ENCODE results near the gene TASP1.
"Not testable (repeated sequence)": the region's sequence is repeated elsewhere in the genome, so short reads cannot be mapped to it uniquely, and the experiment has no call there.

The TASP1 gene

DNA sequence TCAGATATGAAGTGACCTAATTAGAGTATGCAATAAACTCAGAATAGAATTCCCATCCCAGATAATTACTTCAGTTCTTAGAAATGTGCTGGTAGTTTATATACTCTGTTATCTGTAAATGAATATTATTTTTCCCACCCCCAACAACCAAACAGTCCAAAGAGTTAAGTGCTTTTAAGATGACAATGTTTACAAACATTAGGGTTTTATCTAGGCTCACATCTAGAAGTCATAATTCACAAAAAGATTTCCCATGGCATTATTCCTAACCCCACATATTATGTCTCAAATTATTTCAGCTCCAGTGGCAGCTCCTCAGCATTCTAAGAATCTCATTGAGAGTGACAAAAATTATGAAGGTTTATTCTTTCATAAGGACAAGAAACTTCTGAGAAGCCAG, 120.9 kb downstream of the TASP1 start:
- H3K4me3 Mint-ChIP-seq, result no peak overlapping the region
- peaks cover 20% of the 10 kb centered on the region for H3K9me3 Mint-ChIP-seq
- H3K36me3 Mint-ChIP-seq (ENCODE audit: low read depth), result peaks cover 77% of the 10 kb centered on the region
- peaks cover 3% of the 10 kb centered on the region for H3K4me1 Mint-ChIP-seq (ENCODE audit: low read depth)
- no peak overlapping the region for H3K27ac Mint-ChIP-seq
- DNase-seq, result no peak
- no peaks in the 10 kb centered on the region for H3K27me3 Mint-ChIP-seq

DNA sequence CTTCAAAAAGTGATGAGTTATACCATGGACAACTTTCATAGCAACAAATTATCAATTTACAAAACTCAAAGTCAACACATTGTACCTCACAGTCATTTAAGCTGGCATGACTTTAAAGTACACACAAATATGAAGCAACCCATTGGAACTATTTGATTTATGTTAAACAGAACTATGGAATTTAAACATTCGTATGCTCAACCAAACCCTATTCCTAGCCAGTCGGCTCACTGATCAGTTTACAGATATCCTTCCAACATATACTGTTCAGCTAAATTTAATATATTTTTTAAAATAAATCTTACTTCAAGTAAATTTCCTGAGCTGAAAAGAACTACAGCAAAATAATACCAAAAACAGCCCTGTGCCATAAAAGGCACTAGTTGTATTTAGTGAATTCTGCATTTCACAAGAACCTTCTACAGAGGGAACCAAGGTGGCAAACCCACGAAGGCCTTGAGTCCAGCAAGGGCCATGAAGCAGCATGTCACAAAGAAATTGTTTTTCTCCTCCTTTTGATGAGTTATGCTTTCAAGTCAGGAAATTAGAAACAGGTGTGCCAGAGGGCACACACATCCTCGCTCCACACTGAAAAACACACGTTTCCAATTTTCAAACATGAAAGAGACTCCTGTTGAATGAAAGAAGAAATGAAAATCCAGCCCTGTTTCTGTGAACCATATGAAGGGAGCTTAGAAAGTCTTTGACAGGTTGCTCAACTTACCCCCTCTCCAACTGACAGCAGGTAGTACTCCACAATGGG, 122.8 kb downstream of the TASP1 start:
- Mint-ChIP-seq H3K36me3 (ENCODE audit: low read depth) (peaks cover 77% of the 10 kb centered on the region), H3K4me3 (no peak overlapping the region), H3K4me1 (ENCODE audit: low read depth) (peaks cover 3% of the 10 kb centered on the region), H3K9me3 (peaks cover 14% of the 10 kb centered on the region), H3K27ac (no peak overlapping the region), H3K27me3 (no peaks in the 10 kb centered on the region)
- DNase-seq, result no peak

DNA sequence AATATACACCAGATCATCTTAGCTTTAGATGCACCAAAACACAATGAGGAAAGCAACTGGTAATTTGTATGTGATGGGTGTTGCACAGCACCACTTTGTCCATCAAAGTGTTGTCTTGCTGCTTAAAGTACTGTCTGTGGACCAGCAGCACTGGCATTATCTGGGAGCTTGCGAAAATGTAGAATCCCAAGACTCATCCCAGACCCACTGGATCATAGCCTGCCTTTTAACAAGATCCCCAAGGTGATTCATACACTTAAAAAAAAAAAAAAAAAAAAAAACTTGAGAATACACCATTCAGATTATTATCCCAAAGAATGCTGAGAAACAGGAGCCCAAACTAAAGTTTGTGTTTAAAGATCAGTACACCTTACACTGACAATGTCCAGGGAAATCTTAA, 123.4 kb downstream of the TASP1 start:
- Mint-ChIP-seq H3K27me3 (no peaks in the 10 kb centered on the region), H3K36me3 (ENCODE audit: low read depth) (peaks cover 76% of the 10 kb centered on the region), H3K4me1 (ENCODE audit: low read depth) (peaks cover 3% of the 10 kb centered on the region), H3K27ac (no peak overlapping the region), H3K4me3 (no peak overlapping the region), H3K9me3 (peaks cover 18% of the 10 kb centered on the region)
- no peak for DNase-seq

DNA sequence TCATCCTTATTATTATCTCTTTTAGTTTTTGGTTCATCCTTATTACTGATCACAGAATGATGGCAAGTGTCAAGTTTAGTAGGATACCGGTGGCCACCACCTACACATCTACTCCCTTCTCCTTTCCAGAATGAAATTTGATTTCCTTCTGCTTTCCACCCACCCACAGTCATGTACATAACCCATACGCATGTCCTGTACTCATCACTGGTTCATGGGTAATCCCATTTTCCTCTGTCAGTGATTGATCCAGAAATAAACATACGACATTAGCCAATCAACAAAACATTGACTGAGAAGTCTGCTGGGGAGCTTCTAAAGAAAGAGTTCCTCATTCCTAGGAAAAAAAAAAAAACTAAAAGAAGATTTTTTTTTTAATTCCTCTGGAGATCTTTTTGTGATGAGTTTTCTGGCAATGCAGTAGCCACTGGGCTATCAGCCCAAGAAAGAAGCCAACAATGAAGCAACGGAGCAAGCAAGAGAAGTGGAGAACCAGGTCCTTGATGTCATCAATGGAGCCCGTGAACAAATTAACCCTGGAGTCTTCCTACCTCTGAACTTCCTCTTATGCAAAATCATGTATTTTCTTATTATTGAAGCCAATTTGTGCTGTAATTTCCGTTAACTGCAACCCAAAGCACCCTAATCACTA, 127.8 kb downstream of the TASP1 start:
- H3K9me3 Mint-ChIP-seq, result peaks cover 41% of the 10 kb centered on the region
- no peaks in the 10 kb centered on the region for H3K27me3 Mint-ChIP-seq
- peaks cover 79% of the 10 kb centered on the region for H3K36me3 Mint-ChIP-seq (ENCODE audit: low read depth)
- DNase-seq, result no peak
- no peak overlapping the region for H3K4me3 Mint-ChIP-seq
- no peaks in the 10 kb centered on the region for H3K4me1 Mint-ChIP-seq (ENCODE audit: low read depth)
- H3K27ac Mint-ChIP-seq, result no peak overlapping the region

DNA sequence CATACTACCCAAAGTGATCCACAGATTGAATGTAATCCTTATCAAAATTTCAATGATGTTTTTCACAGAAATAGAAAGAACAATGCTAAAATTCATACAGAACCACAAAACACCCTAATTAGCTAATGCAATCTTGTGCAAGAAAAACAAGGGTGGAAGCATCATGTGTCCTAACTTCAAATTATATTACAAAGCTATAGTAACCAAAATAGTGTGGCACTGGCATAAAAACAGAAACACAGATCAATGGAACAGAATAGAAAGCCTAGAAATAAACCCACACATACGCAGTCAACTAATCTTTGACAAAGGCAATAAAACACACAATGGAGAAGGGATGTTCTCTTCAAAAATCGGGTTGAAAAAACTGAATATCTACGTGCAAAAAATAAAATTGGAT, 131.1 kb downstream of the TASP1 start:
- H3K27ac Mint-ChIP-seq, result no peak overlapping the region
- H3K36me3 Mint-ChIP-seq (ENCODE audit: low read depth), result peaks cover 77% of the 10 kb centered on the region
- H3K4me1 Mint-ChIP-seq (ENCODE audit: low read depth), result no peaks in the 10 kb centered on the region
- no peak overlapping the region for H3K4me3 Mint-ChIP-seq
- H3K27me3 Mint-ChIP-seq, result no peaks in the 10 kb centered on the region
- H3K9me3 Mint-ChIP-seq, result peaks cover 50% of the 10 kb centered on the region
- DNase-seq, result no peak

DNA sequence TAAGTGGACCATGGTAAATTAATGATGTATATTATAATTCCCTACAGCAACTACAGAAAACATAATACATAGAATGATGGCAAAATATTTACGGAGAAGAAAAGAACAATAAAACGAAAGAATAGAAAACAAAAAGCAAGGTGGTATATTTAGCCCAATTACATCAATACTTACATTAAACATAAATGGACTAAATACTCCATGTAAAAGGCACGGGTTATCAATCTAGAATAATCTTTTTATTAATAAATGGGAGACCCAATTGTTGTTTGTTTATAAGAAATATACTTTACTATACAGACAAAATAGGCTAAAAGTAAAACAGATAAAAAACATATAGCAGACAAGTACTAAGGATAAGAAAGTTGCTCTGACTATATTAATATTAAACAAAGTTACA, 137.2 kb downstream of the TASP1 start:
- H3K27me3 Mint-ChIP-seq, result no peaks in the 10 kb centered on the region
- H3K9me3 Mint-ChIP-seq, result peaks cover 54% of the 10 kb centered on the region
- H3K27ac Mint-ChIP-seq, result no peak overlapping the region
- peaks cover 83% of the 10 kb centered on the region for H3K36me3 Mint-ChIP-seq (ENCODE audit: low read depth)
- DNase-seq, result no peak
- no peak overlapping the region for H3K4me3 Mint-ChIP-seq
- H3K4me1 Mint-ChIP-seq (ENCODE audit: low read depth), result no peaks in the 10 kb centered on the region

DNA sequence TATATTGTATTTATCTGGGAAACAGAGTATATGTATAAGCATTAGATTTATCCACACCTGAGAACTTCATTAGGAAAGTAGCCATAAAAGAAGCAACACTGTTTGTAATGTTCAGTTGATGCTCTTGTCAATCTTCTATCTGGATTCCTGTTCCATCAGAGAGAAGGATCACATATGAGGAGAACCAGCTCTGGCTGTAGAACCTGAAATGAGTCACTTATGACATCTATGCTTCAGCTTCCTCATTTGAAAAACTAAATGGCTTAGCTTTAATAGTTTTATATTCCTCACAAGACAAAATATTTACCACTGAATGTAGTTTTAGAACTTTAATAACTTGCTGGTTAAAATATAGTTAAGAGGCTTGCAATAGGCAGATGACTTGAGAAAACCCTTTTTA, 144.7 kb downstream of the TASP1 start:
- H3K4me1 Mint-ChIP-seq (ENCODE audit: low read depth), result no peaks in the 10 kb centered on the region

DNA sequence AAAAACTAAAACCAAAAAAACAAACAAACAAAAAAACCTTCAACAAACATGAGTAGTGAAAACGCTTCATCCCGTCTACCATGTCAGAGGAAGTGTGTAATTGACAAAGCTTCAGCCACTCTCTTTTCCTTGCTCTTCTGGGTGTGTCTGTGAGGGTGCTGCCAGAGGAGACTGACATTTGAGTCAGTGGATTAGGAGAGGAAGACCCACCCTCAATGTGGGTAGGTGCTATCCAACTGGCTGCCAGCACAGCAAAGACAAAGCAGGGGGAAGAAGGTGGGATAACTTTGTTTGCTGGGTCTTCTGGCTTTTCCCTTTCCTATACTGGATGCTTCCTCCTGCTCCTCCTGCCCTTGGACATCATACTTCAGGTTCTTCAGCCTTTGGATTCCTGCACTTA, 145.6 kb downstream of the TASP1 start:
- no peaks in the 10 kb centered on the region for H3K4me1 Mint-ChIP-seq (ENCODE audit: low read depth)
- H3K4me3 Mint-ChIP-seq, result no peak overlapping the region
- H3K9me3 Mint-ChIP-seq, result peaks cover 7% of the 10 kb centered on the region
- no peak overlapping the region for H3K27ac Mint-ChIP-seq
- H3K36me3 Mint-ChIP-seq (ENCODE audit: low read depth), result peaks cover 30% of the 10 kb centered on the region
- DNase-seq, result no peak
- no peaks in the 10 kb centered on the region for H3K27me3 Mint-ChIP-seq

More for the DNA sequence above, 144.7 kb downstream of the TASP1 start:
- Mint-ChIP-seq H3K36me3 (ENCODE audit: low read depth) (peaks cover 37% of the 10 kb centered on the region), H3K9me3 (peaks cover 12% of the 10 kb centered on the region), H3K27me3 (no peaks in the 10 kb centered on the region), H3K27ac (no peak overlapping the region), H3K4me3 (no peak overlapping the region)
- no peak for DNase-seq

DNA sequence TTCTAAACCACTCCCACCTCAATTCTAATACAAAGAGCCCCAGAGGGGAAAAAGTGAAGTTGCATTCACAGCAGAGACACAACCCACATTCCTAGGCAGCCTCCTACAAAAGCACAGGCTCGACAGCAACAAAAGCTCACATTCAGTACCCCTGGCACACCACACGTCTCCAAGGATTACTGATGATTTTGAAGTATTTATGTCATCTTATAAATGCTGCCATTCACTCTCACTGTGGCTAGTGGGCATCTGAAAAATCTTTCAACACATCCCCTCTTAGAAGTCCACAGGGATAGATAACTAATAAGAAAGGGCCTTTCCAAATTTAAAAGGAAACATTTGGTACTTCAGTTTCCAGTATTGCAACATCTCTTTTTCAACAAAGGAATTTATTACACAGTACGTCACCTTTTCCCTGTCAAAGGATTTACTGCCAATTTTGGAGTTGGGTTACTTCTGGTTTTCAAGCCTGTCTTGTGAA, 146.7 kb downstream of the TASP1 start:
- Mint-ChIP-seq H3K36me3 (ENCODE audit: low read depth) (peaks cover 22% of the 10 kb centered on the region), H3K4me3 (no peak overlapping the region), H3K27me3 (no peaks in the 10 kb centered on the region), H3K4me1 (ENCODE audit: low read depth) (no peaks in the 10 kb centered on the region), H3K9me3 (no peaks in the 10 kb centered on the region), H3K27ac (no peak overlapping the region)
- DNase-seq, result no peak

DNA sequence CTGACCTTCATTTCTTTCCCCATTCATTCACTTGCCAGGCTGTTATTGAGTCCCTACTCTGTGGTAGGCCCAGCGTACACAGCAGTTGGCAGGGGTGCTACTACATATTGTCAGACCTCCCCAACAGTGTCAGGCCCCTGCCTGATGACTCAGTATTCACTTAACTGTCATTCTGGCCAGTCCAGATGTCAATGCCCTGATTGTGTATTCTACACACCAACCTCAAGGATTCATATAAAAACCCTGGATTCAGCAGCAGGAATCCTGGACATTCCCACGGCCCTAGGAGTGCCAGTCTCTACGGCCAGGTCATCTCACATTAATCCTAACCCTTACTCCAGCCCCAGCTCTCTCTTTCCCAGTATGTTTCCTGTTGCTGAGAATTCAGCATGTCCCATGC, 151.5 kb downstream of the TASP1 start:
- no peak overlapping the region for H3K27ac Mint-ChIP-seq
- peaks cover 49% of the 10 kb centered on the region for H3K36me3 Mint-ChIP-seq (ENCODE audit: low read depth)
- H3K4me3 Mint-ChIP-seq, result no peak overlapping the region
- peaks cover 2% of the 10 kb centered on the region for H3K4me1 Mint-ChIP-seq (ENCODE audit: low read depth)
- H3K27me3 Mint-ChIP-seq, result no peaks in the 10 kb centered on the region
- DNase-seq, result no peak
- peaks cover 4% of the 10 kb centered on the region for H3K9me3 Mint-ChIP-seq

DNA sequence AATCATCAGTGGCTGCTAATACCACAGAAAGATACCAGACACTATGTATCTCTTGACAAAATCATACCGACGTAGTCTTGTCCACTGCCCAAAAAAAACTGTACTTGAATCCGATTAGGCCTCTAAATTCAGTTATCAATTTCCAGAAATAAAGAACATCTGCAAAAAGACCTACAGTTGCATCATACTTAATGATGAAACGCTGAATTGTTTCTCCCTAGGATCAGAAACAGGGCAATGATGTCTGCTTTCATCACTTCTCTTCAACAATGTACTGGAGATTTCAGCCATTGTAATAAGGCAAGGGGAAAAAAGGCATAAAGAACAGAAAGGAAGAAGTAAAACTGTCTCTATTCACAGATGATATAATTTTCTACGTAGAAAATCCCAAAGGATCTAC, 152.0 kb downstream of the TASP1 start:
- Mint-ChIP-seq H3K27me3 (no peaks in the 10 kb centered on the region), H3K4me1 (ENCODE audit: low read depth) (peaks cover 2% of the 10 kb centered on the region), H3K9me3 (peaks cover 7% of the 10 kb centered on the region), H3K4me3 (no peak overlapping the region), H3K27ac (no peak overlapping the region), H3K36me3 (ENCODE audit: low read depth) (peaks cover 49% of the 10 kb centered on the region)
- no peak for DNase-seq

DNA sequence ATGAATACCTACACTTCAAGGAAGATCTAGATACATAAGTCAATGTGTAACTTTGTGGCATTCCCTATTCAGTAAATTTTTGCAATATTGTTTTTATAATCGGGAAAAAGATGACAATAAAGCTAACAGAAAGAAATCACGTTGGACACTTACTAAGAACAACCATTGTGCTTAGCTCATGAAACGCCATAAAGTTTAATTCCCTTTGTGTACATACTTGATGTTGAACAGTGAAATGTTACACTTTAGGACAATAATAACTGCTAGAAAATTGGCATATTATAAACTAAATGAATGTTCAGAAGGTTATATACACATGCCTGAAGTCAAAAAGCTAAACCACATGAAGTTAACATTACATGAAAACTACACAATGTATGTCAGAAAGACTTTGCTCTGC, 153.2 kb downstream of the TASP1 start:
- DNase-seq, result no peak
- Mint-ChIP-seq H3K27ac (no peak overlapping the region), H3K9me3 (peaks cover 9% of the 10 kb centered on the region), H3K4me3 (no peak overlapping the region), H3K27me3 (no peaks in the 10 kb centered on the region), H3K36me3 (ENCODE audit: low read depth) (peaks cover 51% of the 10 kb centered on the region), H3K4me1 (ENCODE audit: low read depth) (peaks cover 2% of the 10 kb centered on the region)

DNA sequence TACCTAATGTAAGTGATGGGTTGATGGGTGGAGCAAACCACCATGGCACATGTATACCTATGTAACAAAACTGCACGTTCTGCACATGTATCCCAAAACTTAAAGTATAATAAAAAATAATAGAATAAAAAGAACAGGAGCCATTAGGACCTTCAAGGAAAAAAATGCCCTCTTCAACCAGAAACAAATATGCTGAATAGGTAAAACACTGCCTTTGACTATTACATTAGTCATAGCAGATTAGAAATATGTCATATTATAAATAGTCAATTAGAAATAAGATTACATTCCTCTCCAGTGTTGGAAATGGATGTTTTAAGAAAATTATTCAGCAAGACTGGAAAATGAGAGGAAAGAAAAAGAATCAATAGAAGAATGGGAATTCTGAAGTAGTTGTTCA, 153.7 kb downstream of the TASP1 start:
- not testable (repeated sequence) for H3K9me3 Mint-ChIP-seq; H3K27me3 Mint-ChIP-seq; DNase-seq; H3K4me1 Mint-ChIP-seq (ENCODE audit: low read depth); H3K27ac Mint-ChIP-seq; H3K4me3 Mint-ChIP-seq
- H3K36me3 Mint-ChIP-seq (ENCODE audit: low read depth), result peaks cover 56% of the 10 kb centered on the region

DNA sequence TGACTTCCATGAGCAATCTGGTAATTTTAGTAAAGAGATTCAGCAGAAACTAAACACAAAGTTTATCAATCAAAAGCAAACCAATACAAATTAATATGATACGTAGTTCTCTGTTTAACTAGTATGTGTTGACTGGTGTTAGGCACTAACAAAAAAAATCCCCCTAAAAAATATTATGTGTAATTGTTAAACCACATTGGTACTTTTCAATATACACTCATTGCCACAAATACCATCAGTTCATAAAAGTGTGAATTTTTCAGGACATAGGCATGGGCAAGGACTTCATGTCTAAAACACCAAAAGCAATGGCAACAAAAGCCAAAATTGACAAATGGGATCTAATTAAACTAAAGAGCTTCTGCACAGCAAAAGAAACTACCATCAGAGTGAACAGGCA, 155.3 kb downstream of the TASP1 start:
- H3K9me3 Mint-ChIP-seq; H3K27me3 Mint-ChIP-seq; H3K4me3 Mint-ChIP-seq; H3K27ac Mint-ChIP-seq; H3K4me1 Mint-ChIP-seq (ENCODE audit: low read depth); DNase-seq: not testable (repeated sequence)
- peaks cover 64% of the 10 kb centered on the region for H3K36me3 Mint-ChIP-seq (ENCODE audit: low read depth)

DNA sequence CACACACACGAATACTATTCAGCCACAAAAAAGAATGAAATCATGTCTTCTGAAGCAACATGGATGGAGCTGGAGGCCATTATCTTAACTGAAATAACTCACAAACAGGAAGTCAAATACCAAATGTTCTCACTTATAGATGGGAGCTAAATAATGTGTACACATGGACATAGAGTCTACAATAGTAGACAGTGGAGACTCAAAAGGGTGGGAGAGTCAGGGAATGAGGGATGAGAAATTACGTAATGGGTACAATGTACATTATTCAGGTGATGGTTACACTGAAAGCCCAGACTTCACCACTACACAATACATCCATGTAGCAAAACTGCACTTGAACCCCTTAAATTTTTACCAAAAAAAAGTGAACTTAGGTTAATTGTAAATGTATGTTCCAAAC, 160.4 kb downstream of the TASP1 start:
- peaks cover 14% of the 10 kb centered on the region for H3K9me3 Mint-ChIP-seq
- H3K4me1 Mint-ChIP-seq (ENCODE audit: low read depth), result no peaks in the 10 kb centered on the region
- no peaks in the 10 kb centered on the region for H3K27me3 Mint-ChIP-seq
- H3K36me3 Mint-ChIP-seq (ENCODE audit: low read depth), result peaks cover 63% of the 10 kb centered on the region
- H3K4me3 Mint-ChIP-seq, result no peak overlapping the region
- DNase-seq, result no peak
- H3K27ac Mint-ChIP-seq, result no peak overlapping the region
